ENCODE measurements around the gene TMF1. TPM values are rescaled to one million over a fixed set of nuclear protein-coding genes. Genes with fewer than 3 reads are reported as not detected.

Gene TMF1
- total RNA-seq, 1 donor from 2014 or later: 15.6 TPM

- H3K4me3 ChIP-seq (ENCODE audit: low read depth, low read length): no peak overlapping the region
- TF ChIP-seq CTCF (conservative IDR thresholded peaks at IDR 0.05; ENCODE audit: low read depth, low read length): no peak
- no peak for DNase-seq (ENCODE audit: low read depth)
Measured at GRCh38 chr3:69058180-69058946, 6.2 kb upstream of the TMF1 start.

GRCh38 chr3:69052472-69052898, 352 bp upstream of the TMF1 start:
- peak overlapping the region; percentile 85 for H3K4me3 ChIP-seq (ENCODE audit: low read depth, low read length)
- DNase-seq (ENCODE audit: low read depth): no peak

GRCh38 chr3:69048990-69049389, 3.1 kb downstream of the TMF1 start:
- TF ChIP-seq CTCF (conservative IDR thresholded peaks at IDR 0.05; ENCODE audit: low read depth, low read length): no peak
- H3K4me3 ChIP-seq (ENCODE audit: low read depth, low read length): no peak overlapping the region
- no peak for DNase-seq (ENCODE audit: low read depth)

More at GRCh38 chr3:69052472-69052898, 352 bp upstream of the TMF1 start:
- no peak for TF ChIP-seq CTCF (conservative IDR thresholded peaks at IDR 0.05; ENCODE audit: low read depth, low read length)

GRCh38 chr3:69044608-69045007, 7.5 kb downstream of the TMF1 start:
- no peak for TF ChIP-seq CTCF (conservative IDR thresholded peaks at IDR 0.05; ENCODE audit: low read depth, low read length)
- no peak overlapping the region for H3K4me3 ChIP-seq (ENCODE audit: low read depth, low read length)
- no peak for DNase-seq (ENCODE audit: low read depth)

GRCh38 chr3:69033470-69033869, 18.7 kb downstream of the TMF1 start:
- TF ChIP-seq CTCF (conservative IDR thresholded peaks at IDR 0.05; ENCODE audit: low read depth, low read length): no peak
- no peak for DNase-seq (ENCODE audit: low read depth)
- no peak overlapping the region for H3K4me3 ChIP-seq (ENCODE audit: low read depth, low read length)

- DNase-seq (ENCODE audit: low read depth): no peak
- TF ChIP-seq CTCF (conservative IDR thresholded peaks at IDR 0.05; ENCODE audit: low read depth, low read length): no peak
- no peak overlapping the region for H3K4me3 ChIP-seq (ENCODE audit: low read depth, low read length)
Measured at GRCh38 chr3:69032737-69033136, 19.4 kb downstream of the TMF1 start.

GRCh38 chr3:69032142-69032541, 20.0 kb downstream of the TMF1 start:
- no peak for DNase-seq (ENCODE audit: low read depth)
- H3K4me3 ChIP-seq (ENCODE audit: low read depth, low read length): no peak overlapping the region
- TF ChIP-seq CTCF (conservative IDR thresholded peaks at IDR 0.05; ENCODE audit: low read depth, low read length): no peak

Measured in epithelial cell of proximal tubule (primary cell).